SW 1271 (cell line): ENCODE measurements around the gene SMIM33.
"Not testable (repeated sequence)": the region's sequence is repeated elsewhere in the genome, so short reads cannot be mapped to it uniquely, and the experiment has no call there.

ENCODE experiments used
- DNase-seq, 2 experiments: peaks; one replicate each; lab custom pipeline; 2025; lab: John Stamatoyannopoulos, UW

SMIM33 gene

GRCh38 chr5:139457241-139457640 is 13.6 kb upstream of the SMIM33 start:
- no peak for DNase-seq

- no peak for DNase-seq
Measured at GRCh38 chr5:139457653-139458306, 13.0 kb upstream of the SMIM33 start.

GRCh38 chr5:139458580-139459407 is 12.0 kb upstream of the SMIM33 start:
- DNase-seq: peak; percentile 21 to 23

- no peak for DNase-seq
Measured at GRCh38 chr5:139459451-139459934, 11.3 kb upstream of the SMIM33 start.

- no peak for DNase-seq
Measured at GRCh38 chr5:139460455-139460854, 10.3 kb upstream of the SMIM33 start.

- no peak for DNase-seq
Measured at GRCh38 chr5:139461176-139461575, 9.6 kb upstream of the SMIM33 start.

GRCh38 chr5:139461698-139462097 is 9.1 kb upstream of the SMIM33 start:
- DNase-seq: peak in 1 of 2 experiments; percentile 24

GRCh38 chr5:139462586-139463276 is 8.1 kb upstream of the SMIM33 start, which contains the start of gene ECSCR:
Gene ECSCR (minus strand): TSS chr5:139462743. CDS start chr5:139462670, 73 bp downstream.
- no peak for DNase-seq

- DNase-seq: no peak
Measured at GRCh38 chr5:139468421-139468931, 2.3 kb upstream of the SMIM33 start.

- no peak for DNase-seq
Measured at GRCh38 chr5:139472386-139473030, 1.7 kb downstream of the SMIM33 start.

GRCh38 chr5:139473105-139473504 is 2.3 kb downstream of the SMIM33 start:
- DNase-seq: no peak

GRCh38 chr5:139473565-139473964 is 2.8 kb downstream of the SMIM33 start:
- DNase-seq: no peak

GRCh38 chr5:139474890-139475791 is 4.3 kb downstream of the SMIM33 start:
- DNase-seq: no peak

- DNase-seq: no peak
Measured at GRCh38 chr5:139475865-139476617, 5.2 kb downstream of the SMIM33 start.

GRCh38 chr5:139478657-139479423 is 8.0 kb downstream of the SMIM33 start:
- DNase-seq: not testable (repeated sequence)

GRCh38 chr5:139479729-139480128 is 8.9 kb downstream of the SMIM33 start:
- not testable (repeated sequence) for DNase-seq

GRCh38 chr5:139481122-139481533 is 10.3 kb downstream of the SMIM33 start:
- no peak for DNase-seq

GRCh38 chr5:139481580-139482049 is 10.8 kb downstream of the SMIM33 start:
- peak in 1 of 2 experiments; percentile 34 for DNase-seq
